Right cardiac atrium (tissue), 5 donors: ENCODE data around the gene ZBTB48. TPM values are rescaled to one million over a fixed set of nuclear protein-coding genes. Genes with fewer than 3 reads are reported as not detected.
"Not testable (repeated sequence)": the region's sequence is repeated elsewhere in the genome, so short reads cannot be mapped to it uniquely, and the experiment has no call there.

Experiments
- ATAC-seq, 2 donors: fragments of 200-7000 bp; cut with Tn5 transposase; one replicate each; pipeline versions ENCODE4 v1.8.0 to v1.9.1; 2020; ENCODE audit warnings: moderate library complexity in 2 of 2, mild to moderate bottlenecking in 1 of 2
- DNase-seq, 3 donors: peaks; one replicate each; pipeline ENCODE4 v3.0.0-alpha.2; 2020
- H3K27ac ChIP-seq: one replicate; pipeline ENCODE4 v1.5.1; 2013; ENCODE audit warnings: mild to moderate bottlenecking, low read length, control low read depth, moderate library complexity
- H3K27me3 ChIP-seq: one replicate; pipeline ENCODE4 v1.6.1; 2013; ENCODE audit not compliant: control insufficient read depth, insufficient read depth
- H3K4me1 ChIP-seq: one replicate; pipeline ENCODE4 v1.6.1; 2013; ENCODE audit warnings: low read length; ENCODE audit not compliant: control insufficient read depth, insufficient read depth
- H3K4me3 ChIP-seq: one replicate; pipeline ENCODE4 v1.5.1; 2013; ENCODE audit warnings: low read length, control low read depth
- H3K9me3 ChIP-seq: one replicate; pipeline ENCODE4 v1.6.1; 2013; ENCODE audit warnings: low read length; ENCODE audit not compliant: control insufficient read depth
- WGBS: extraction: QIAGEN DNeasy Blood & Tissue Kit; methylation state at CpG from one replicate; pipeline ENCODE4 v1.1.7; 2013; 5-methylcytosine and 5-hydroxymethylcytosine counted together
- intact Hi-C, 4 donors: fragments of 100-400 bp; cut with DNase I; formaldehyde crosslinking; loops; one replicate each; pipeline versions ENCODE4 v1.11.0 to v1.14.0; 2022 to 2023
- polyA plus RNA-seq: library from polyadenylated mRNA; stranded (reverse); fragments of 200-250 nt; gene quantifications from one replicate; pipeline ENCODE4 v1.2.3, GENCODE V29; 2013
- total RNA-seq, 4 donors: library from RNA; stranded (reverse); fragmentation: NEBNext Ultra II Directional; extraction: Animal tissue kit (Norgen Biotek cat#: 25700); gene quantifications; one replicate each; pipeline ENCODE4 v1.2.1, GENCODE V29; 2021
- donor health status: healthy with polysubstance abuse.
- donor health status: DM: no; HTN: yes; CAD: no.
- donor health status: DM: no; HTN: no; CAD: no.
- donor health status: DM: no; HTN: yes; CAD: no; lungs with severe emphysema.
- donor health status: DM: yes; HTN: yes; CAD: no.

Gene ZBTB48
- total and polyA plus RNA-seq, 5 donors, result 11.3 to 18.4 (median 14.7) TPM

DNA sequence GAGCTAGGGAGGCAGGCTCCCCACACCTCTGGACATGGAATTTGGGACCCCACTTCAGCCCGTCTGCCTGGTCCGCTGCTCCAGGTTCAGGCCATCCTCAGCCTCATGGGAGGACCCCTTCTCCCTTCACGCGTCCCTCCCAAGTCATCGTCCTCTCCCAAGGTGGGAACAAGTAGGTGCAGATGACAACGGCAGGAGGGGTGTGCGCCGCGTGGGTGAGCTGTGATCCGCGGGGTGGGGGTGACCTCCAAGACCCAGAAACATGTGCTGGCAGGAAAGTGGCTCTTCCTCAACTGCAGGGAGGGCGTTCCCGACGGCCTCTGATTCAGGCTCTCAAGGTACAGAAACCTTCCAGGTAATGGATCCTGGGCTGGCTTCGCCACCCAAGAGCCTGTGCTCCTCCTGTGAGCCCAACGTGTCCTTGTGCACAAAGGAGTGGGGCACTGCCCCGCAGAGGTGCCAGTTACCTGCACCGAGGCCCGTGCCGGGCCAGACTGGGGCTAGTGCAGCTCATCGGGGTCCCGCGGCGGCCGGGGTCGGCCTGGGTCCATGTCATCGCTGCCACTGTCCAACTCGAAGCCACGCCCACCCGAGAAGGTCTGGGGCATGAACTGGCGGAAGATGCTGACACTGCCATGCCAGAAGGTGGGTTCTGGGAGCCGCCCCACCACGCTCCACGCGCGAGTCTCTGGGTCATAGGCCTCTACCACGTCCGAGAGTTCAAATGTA is 13.2 kb downstream of the ZBTB48 start:
- peaks cover 12% of the 10 kb centered on the region for H3K4me1 ChIP-seq
- intact Hi-C loops, result no loop called here

GRCh38 chr1:6593810-6594209 is 14.0 kb downstream of the ZBTB48 start:
- Histone ChIP-seq H3K4me3 (no peak overlapping the region), H3K27ac (no peak overlapping the region), H3K27me3 (no peaks in the 10 kb centered on the region), H3K4me1 (peaks cover 12% of the 10 kb centered on the region), H3K9me3 (no peaks in the 10 kb centered on the region)
- DNase-seq, result no peak
- ATAC-seq, result no peak
- 95% methylated on average over 15 of the region's 15 CpGs for WGBS
- intact Hi-C loops, result no loop called here

More for the DNA sequence above, 13.2 kb downstream of the ZBTB48 start:
- Histone ChIP-seq H3K27ac (no peak overlapping the region), H3K4me3 (no peak overlapping the region), H3K27me3 (no peaks in the 10 kb centered on the region), H3K9me3 (no peaks in the 10 kb centered on the region)
- WGBS, result 91% methylated on average over 38 of the region's 38 CpGs
- peak in 1 of 3 donors; percentile 59 for DNase-seq
- ATAC-seq, result no peak

GRCh38 chr1:6594977-6595740 is 15.4 kb downstream of the ZBTB48 start:
- no peak overlapping the region for H3K4me3 ChIP-seq
- WGBS, result 88% methylated on average over 11 of the region's 11 CpGs
- H3K4me1 ChIP-seq, result peaks cover 16% of the 10 kb centered on the region
- no peak overlapping the region for H3K27ac ChIP-seq
- H3K27me3 ChIP-seq, result no peaks in the 10 kb centered on the region
- H3K9me3 ChIP-seq, result no peaks in the 10 kb centered on the region
- DNase-seq (peak in 1 of 3 donors; percentile 41), ATAC-seq (no peak)
- intact Hi-C loops, result no loop called here

DNA sequence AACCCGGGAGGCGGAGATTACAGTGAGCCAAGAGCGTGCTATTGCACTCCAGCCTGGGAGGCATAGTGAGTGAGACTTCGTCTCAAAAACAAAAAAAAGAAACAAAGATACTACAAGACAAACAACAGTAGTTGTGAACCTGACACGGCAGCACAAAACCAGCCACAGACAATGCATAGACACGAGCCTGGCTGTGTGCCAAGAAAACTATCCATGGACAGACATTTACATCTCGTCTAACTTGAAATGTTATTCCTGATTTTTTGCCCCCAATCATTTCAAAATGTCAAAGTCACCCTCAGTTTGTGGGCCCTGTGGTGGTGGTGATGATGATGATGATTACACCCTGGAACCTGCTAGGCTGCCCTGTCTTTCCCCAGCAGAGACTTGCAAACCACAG is 16.6 kb downstream of the ZBTB48 start:
- H3K4me1 ChIP-seq, result peaks cover 16% of the 10 kb centered on the region
- peak overlapping the region; percentile 30 for H3K27ac ChIP-seq
- no peaks in the 10 kb centered on the region for H3K27me3 ChIP-seq
- 53% methylated on average over 7 of the region's 7 CpGs for WGBS
- H3K4me3 ChIP-seq, result no peak overlapping the region
- ATAC-seq, result no peak
- intact Hi-C loops, result no loop called here
- DNase-seq, result peak in 1 of 3 donors; percentile 57
- H3K9me3 ChIP-seq, result no peaks in the 10 kb centered on the region

DNA sequence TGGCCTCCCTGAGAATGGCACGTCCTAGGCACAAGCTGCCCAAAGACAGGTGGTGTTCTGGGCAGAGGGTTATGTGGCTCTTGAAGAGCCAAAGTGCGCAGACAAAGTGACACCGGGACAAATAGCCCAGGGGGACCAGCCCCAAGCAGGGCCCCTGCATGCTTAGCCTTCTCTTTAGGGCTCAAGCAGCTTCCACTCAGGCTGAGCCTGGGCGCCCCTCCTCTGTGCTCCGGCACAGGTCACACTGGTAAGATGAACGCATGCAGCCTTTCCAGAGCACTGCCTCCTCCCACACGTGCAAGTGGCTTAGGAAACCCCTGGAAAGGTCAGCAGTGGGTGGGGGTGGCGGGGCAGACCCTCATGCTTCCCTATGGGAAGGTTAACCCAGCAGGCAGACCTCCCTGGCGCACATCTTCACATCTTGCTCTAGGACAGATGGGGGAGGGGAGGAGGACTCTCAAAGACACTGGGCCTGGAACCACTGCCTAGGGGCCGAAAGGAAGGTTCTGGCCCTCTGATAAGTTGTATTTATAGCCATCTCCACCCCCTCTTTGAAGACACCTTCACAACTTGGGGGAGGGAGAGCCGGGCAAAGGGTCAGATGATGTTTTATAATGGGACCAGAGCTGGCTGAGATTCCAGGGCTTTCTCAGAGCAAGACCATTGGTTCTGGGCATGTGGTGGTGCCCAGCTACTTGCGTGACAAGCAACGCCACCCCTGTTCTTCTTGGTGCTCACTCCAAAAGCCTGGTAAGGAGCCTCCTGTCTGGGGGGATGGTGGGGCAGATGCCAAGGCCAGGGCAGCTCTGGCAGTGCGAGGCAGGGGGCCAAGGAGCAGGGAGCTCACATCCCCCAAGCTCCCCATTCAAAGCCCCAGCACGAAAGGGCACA is 17.3 kb downstream of the ZBTB48 start:
- Histone ChIP-seq H3K9me3 (no peaks in the 10 kb centered on the region), H3K27me3 (no peaks in the 10 kb centered on the region), H3K4me1 (peaks cover 16% of the 10 kb centered on the region), H3K27ac (peak overlapping the region; percentile 53), H3K4me3 (no peak overlapping the region)
- DNase-seq (peak in 2 of 3 donors; percentile 46 to 59), ATAC-seq (no peak)
- intact Hi-C loops, result no loop called here
- WGBS, result 67% methylated on average over 15 of the region's 15 CpGs

GRCh38 chr1:6597777-6598131 is 18.0 kb downstream of the ZBTB48 start:
- ATAC-seq (no peak), DNase-seq (no peak)
- no peaks in the 10 kb centered on the region for H3K27me3 ChIP-seq
- H3K4me1 ChIP-seq, result peaks cover 16% of the 10 kb centered on the region
- intact Hi-C loops, result no loop called here
- no peaks in the 10 kb centered on the region for H3K9me3 ChIP-seq
- peak overlapping the region; percentile 53 for H3K27ac ChIP-seq
- H3K4me3 ChIP-seq, result no peak overlapping the region
- WGBS, result 75% methylated on average over 6 of the region's 6 CpGs

- intact Hi-C loops, result no loop called here
- Histone ChIP-seq H3K4me3 (peak overlapping the region; percentile 11), H3K27ac (peak overlapping the region; percentile 9), H3K9me3 (no peaks in the 10 kb centered on the region), H3K4me1 (peaks cover 21% of the 10 kb centered on the region), H3K27me3 (no peaks in the 10 kb centered on the region)
- 73% methylated on average over 31 of the region's 31 CpGs for WGBS
- no peak for ATAC-seq
- DNase-seq, result peak in 1 of 3 donors; percentile 70
Measured at GRCh38 chr1:6599141-6599975, 19.6 kb downstream of the ZBTB48 start.

- intact Hi-C loops, result loop anchor here in 1 of 4 donors (2.0 kb wide), 1 partner anchor 27 kb away; no protein-coding TSS in a partner anchor
- H3K27ac ChIP-seq, H3K9me3 ChIP-seq, H3K27me3 ChIP-seq, ATAC-seq: not testable (repeated sequence)
- H3K4me3 ChIP-seq, result peak overlapping the region; percentile 73
- 62% methylated on average over 8 of the region's 8 CpGs for WGBS
- DNase-seq, result peak in 1 of 3 donors; percentile 40
- peaks cover 21% of the 10 kb centered on the region for H3K4me1 ChIP-seq
Measured at GRCh38 chr1:6599991-6600390, 20.2 kb downstream of the ZBTB48 start.

DNA sequence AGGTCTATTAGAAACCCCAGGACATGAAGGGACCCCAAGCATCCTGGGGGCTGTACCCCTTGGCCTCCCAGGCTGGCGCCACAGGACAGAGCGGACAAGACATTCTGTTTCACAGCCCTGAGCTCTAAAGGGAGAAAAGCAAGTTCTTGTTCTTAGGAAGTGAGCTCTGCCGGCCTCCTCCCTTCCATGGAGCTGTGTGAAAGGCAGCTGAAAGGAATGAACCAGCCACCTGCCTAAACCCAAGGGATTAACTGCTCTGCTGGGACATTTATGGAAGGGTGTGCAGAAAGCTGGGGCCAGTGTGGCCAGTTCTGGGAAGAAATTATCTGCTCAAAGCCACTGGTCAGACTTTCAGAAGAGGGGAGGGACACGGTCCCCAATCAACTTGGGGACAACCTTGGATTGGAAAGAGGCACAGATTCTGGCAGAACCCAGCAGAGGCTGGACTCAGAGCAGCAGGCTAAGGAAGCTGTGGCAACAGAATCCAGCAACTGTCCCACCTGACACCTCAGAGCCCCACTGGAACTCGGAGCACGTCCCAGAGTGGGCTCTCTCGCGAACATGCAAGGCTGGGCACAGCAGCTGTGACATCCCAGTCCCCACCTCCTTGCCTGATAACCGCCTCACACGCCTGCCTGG is 20.7 kb downstream of the ZBTB48 start:
- intact Hi-C loops, result loop anchor here in 1 of 4 donors (2.0 kb wide), 1 partner anchor 26 kb away; no protein-coding TSS in a partner anchor
- ATAC-seq, result peak in 1 of 2 donors; percentile 7

More for the DNA sequence above, 20.7 kb downstream of the ZBTB48 start:
- Histone ChIP-seq H3K4me3 (peak overlapping the region; percentile 73), H3K4me1 (peaks cover 21% of the 10 kb centered on the region), H3K9me3 (no peaks in the 10 kb centered on the region), H3K27ac (peak overlapping the region; percentile 92), H3K27me3 (no peaks in the 10 kb centered on the region)
- 15% methylated on average over 10 of the region's 10 CpGs for WGBS
- DNase-seq, result peak in 1 of 3 donors; percentile 57
